ENCODE data around the gene BTBD2. TPM values are rescaled to one million over a fixed set of nuclear protein-coding genes. Genes with fewer than 3 reads are reported as not detected.

Gene BTBD2
- total and polyA plus RNA-seq, 2 of the 13 experiments (the other 11 are each of a cell fraction or from before 2014, with no cell fraction given) = 28.1 to 45.3 TPM

DNA sequence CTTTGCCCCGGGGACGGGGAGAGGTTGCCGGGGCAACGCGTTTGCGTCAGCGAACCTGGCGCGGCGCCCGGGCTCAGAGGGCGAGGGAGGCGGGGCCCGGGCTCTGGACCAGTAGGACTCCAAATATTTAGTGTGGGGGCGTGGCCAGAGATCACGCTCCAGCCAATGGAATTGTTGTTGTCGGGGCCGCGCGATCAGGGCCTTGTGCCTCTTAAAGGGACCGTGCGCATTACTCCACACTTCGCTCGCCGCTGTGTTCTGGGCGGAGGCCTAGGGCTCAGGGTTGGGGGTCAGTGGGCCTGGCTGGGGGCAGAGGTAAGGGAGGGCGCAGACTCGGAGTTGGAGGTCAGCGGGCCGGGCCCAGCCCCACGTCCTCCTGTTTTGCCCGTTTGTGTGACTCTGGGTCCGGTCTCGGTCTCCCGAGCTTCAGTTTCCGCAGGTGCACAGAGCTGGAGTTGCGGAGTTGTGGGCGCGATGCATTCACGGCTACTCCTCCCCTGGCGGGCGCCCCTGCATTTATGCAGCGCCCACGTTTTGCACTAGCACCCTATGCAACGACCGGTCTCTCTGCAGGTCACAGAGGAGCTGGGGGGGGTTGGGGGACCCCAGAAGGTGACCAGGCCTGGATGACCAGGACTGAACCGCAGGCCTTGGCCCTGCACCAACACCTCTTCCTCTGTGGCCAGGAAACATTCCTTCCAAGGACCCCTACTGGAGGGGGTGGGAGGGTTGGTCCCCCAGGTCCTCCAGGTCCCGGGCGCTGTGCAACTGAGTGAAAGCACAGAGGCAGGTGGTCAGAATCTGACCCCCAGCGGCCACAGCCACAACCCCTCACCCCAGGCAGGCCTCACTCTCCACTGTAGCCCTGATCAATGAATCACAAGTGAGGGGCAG is 46.2 kb upstream of the BTBD2 start (continued):
- TF ChIP-seq NFATC3 (CRISPR knock-in tag; IDR thresholded peaks at IDR 0.05) = no peak
- TF ChIP-seq IKZF4 (CRISPR knock-in tag; IDR thresholded peaks at IDR 0.05; ENCODE audit: borderline replicate concordance, low read depth, not compliant biosample characterization) = peak; percentile 18
- no peak for TF ChIP-seq FLYWCH1 (CRISPR knock-in tag; IDR thresholded peaks at IDR 0.05)
- TF ChIP-seq KLF6 (CRISPR knock-in tag; IDR thresholded peaks at IDR 0.05) = no peak
- peak; percentile 65 for TF ChIP-seq BORCS8-MEF2B (CRISPR knock-in tag; IDR thresholded peaks at IDR 0.05)
- TF ChIP-seq TARDBP (CRISPR knock-in tag; IDR thresholded peaks at IDR 0.05) = 0 out of 2 replicates have a peak, but pooled peaks have one; percentile 50
- TF ChIP-seq ETV5 (CRISPR knock-in tag; IDR thresholded peaks at IDR 0.05; ENCODE audit: borderline replicate concordance) = no peak; the same call in 1 of the 2 replicates
- no peak for TF ChIP-seq SKI (IDR thresholded peaks at IDR 0.05; ENCODE audit: partially characterized antibody)
- 0 out of 2 replicates have a peak, but pooled peaks have one; percentile 46 for TF ChIP-seq SMAD9 (CRISPR knock-in tag; IDR thresholded peaks at IDR 0.05)
- TF ChIP-seq, protein P1, sequence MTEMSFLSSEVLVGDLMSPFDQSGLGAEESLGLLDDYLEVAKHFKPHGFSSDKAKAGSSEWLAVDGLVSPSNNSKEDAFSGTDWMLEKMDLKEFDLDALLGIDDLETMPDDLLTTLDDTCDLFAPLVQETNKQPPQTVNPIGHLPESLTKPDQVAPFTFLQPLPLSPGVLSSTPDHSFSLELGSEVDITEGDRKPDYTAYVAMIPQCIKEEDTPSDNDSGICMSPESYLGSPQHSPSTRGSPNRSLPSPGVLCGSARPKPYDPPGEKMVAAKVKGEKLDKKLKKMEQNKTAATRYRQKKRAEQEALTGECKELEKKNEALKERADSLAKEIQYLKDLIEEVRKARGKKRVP (CRISPR knock-in tag; IDR thresholded peaks at IDR 0.05) = peak in 1 of 2 experiments; percentile 58; a peak in 1 of 4 replicates
- peak; percentile 45; the same call in 1 of the 2 replicates for TF ChIP-seq ZFP37 (CRISPR knock-in tag; IDR thresholded peaks at IDR 0.05; ENCODE audit: borderline replicate concordance)
- TF ChIP-seq, protein P2, sequence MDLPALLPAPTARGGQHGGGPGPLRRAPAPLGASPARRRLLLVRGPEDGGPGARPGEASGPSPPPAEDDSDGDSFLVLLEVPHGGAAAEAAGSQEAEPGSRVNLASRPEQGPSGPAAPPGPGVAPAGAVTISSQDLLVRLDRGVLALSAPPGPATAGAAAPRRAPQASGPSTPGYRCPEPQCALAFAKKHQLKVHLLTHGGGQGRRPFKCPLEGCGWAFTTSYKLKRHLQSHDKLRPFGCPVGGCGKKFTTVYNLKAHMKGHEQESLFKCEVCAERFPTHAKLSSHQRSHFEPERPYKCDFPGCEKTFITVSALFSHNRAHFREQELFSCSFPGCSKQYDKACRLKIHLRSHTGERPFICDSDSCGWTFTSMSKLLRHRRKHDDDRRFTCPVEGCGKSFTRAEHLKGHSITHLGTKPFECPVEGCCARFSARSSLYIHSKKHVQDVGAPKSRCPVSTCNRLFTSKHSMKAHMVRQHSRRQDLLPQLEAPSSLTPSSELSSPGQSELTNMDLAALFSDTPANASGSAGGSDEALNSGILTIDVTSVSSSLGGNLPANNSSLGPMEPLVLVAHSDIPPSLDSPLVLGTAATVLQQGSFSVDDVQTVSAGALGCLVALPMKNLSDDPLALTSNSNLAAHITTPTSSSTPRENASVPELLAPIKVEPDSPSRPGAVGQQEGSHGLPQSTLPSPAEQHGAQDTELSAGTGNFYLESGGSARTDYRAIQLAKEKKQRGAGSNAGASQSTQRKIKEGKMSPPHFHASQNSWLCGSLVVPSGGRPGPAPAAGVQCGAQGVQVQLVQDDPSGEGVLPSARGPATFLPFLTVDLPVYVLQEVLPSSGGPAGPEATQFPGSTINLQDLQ (CRISPR knock-in tag; IDR thresholded peaks at IDR 0.05) = peak; percentile 63; the same call in 1 of the 2 replicates
- TF ChIP-seq TBX3 (IDR thresholded peaks at IDR 0.05; ENCODE audit: borderline replicate concordance) = no peak
- TF ChIP-seq, protein P3, sequence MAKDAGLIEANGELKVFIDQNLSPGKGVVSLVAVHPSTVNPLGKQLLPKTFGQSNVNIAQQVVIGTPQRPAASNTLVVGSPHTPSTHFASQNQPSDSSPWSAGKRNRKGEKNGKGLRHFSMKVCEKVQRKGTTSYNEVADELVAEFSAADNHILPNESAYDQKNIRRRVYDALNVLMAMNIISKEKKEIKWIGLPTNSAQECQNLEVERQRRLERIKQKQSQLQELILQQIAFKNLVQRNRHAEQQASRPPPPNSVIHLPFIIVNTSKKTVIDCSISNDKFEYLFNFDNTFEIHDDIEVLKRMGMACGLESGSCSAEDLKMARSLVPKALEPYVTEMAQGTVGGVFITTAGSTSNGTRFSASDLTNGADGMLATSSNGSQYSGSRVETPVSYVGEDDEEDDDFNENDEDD (CRISPR knock-in tag; IDR thresholded peaks at IDR 0.05; ENCODE audit: borderline replicate concordance) = peak; percentile 38; the same call in 1 of the 2 replicates
- no peak for TF ChIP-seq ZNF484 (CRISPR knock-in tag; IDR thresholded peaks at IDR 0.05; ENCODE audit: borderline replicate concordance, low read depth)
- TF ChIP-seq, protein P4, sequence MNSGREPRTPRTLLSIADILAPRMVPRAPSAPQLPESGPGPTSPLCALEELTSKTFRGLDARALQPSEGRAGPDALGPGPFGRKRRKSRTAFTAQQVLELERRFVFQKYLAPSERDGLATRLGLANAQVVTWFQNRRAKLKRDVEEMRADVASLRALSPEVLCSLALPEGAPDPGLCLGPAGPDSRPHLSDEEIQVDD (CRISPR knock-in tag; IDR thresholded peaks at IDR 0.05; ENCODE audit: borderline replicate concordance) = no peak
- TF ChIP-seq ZNF557 (CRISPR knock-in tag; IDR thresholded peaks at IDR 0.05) = no peak
- peak; percentile 48; the same call in 1 of the 2 replicates for TF ChIP-seq ZFP82 (CRISPR knock-in tag; IDR thresholded peaks at IDR 0.05; ENCODE audit: borderline replicate concordance)

Measured in HepG2 (cell line).